ENCODE results near the gene TAF13.

GRCh38 chr1:109083501-109083900 lies 7.7 kb upstream of the TAF13 start:
- TF ChIP-seq CTCF (IDR thresholded peaks at IDR 0.05; ENCODE audit: poor library complexity, severe bottlenecking) (no peak), EP300 (conservative IDR thresholded peaks at IDR 0.05; ENCODE audit: poor library complexity, severe bottlenecking) (no peak), RAD21 (conservative IDR thresholded peaks at IDR 0.05) (no peak), TAF1 (IDR thresholded peaks at IDR 0.05; ENCODE audit: low read depth) (no peak), POLR2AphosphoS5 (IDR thresholded peaks at IDR 0.05) (no peak), SMC3 (conservative IDR thresholded peaks at IDR 0.05; ENCODE audit: poor library complexity) (no peak)

All from neural cell (in vitro differentiated cells).